GM12874 (cell line): ENCODE data around the gene UBE2Q2.

ENCODE experiments used
- CTCF ChIP-seq: IDR thresholded peaks from 2 replicates; pipeline ENCODE4 v1.5.1; 2011; ENCODE audit warnings: low read depth, mild to moderate bottlenecking, control low read depth, low read length, moderate library complexity; ENCODE audit not compliant: insufficient read depth

The UBE2Q2 gene

GRCh38 chr15:75822685-75823278 lies 20.5 kb upstream of the UBE2Q2 start:
- TF ChIP-seq CTCF = no peak

GRCh38 chr15:75823860-75824613 lies 19.2 kb upstream of the UBE2Q2 start:
- TF ChIP-seq CTCF = no peak

GRCh38 chr15:75827691-75828090 lies 15.6 kb upstream of the UBE2Q2 start:
- no peak for TF ChIP-seq CTCF

- TF ChIP-seq CTCF = no peak
These were observed 14.8 kb upstream of the UBE2Q2 start for GRCh38 chr15:75828429-75828828.

GRCh38 chr15:75830910-75831805 lies 12.1 kb upstream of the UBE2Q2 start:
- no peak for TF ChIP-seq CTCF

GRCh38 chr15:75831806-75832102 lies 11.5 kb upstream of the UBE2Q2 start:
- no peak for TF ChIP-seq CTCF

GRCh38 chr15:75832114-75832513 lies 11.1 kb upstream of the UBE2Q2 start:
- no peak for TF ChIP-seq CTCF
